HG03060 (cell line): ENCODE data around the gene OBSCN.

ENCODE experiments used
- ATAC-seq: cut with Tn5 transposase; IDR thresholded peaks from one replicate; pipeline ENCODE4 v1.9.1; 2021; ENCODE audit warnings: low read depth, moderate number of reproducible peaks; ENCODE audit not compliant: unreplicated experiment

Gene OBSCN

GRCh38 chr1:228284148-228284495 lies 76.3 kb downstream of the OBSCN start:
- ATAC-seq = no peak

GRCh38 chr1:228284521-228284920 lies 76.7 kb downstream of the OBSCN start:
- no peak for ATAC-seq

- ATAC-seq = no peak
Observed at GRCh38 chr1:228285661-228286504, 78.0 kb downstream of the OBSCN start.

- ATAC-seq = no peak
Observed at GRCh38 chr1:228286505-228287417, 78.9 kb downstream of the OBSCN start.

GRCh38 chr1:228287541-228288425 lies 79.9 kb downstream of the OBSCN start:
- no peak for ATAC-seq

GRCh38 chr1:228288536-228289238 lies 80.8 kb downstream of the OBSCN start:
- no peak for ATAC-seq

- ATAC-seq = no peak
Observed at GRCh38 chr1:228289239-228289849, 81.5 kb downstream of the OBSCN start.

- no peak for ATAC-seq
Observed at GRCh38 chr1:228289996-228290881, 82.4 kb downstream of the OBSCN start.

GRCh38 chr1:228291906-228292608 lies 84.2 kb downstream of the OBSCN start:
- no peak for ATAC-seq

- no peak for ATAC-seq
Observed at GRCh38 chr1:228292609-228292911, 84.7 kb downstream of the OBSCN start.

- no peak for ATAC-seq
Observed at GRCh38 chr1:228293393-228293792, 85.5 kb downstream of the OBSCN start.

GRCh38 chr1:228293816-228294500 lies 86.1 kb downstream of the OBSCN start:
- no peak for ATAC-seq

GRCh38 chr1:228294717-228295116 lies 86.9 kb downstream of the OBSCN start:
- ATAC-seq = no peak

GRCh38 chr1:228295201-228295600 lies 87.4 kb downstream of the OBSCN start:
- no peak for ATAC-seq

GRCh38 chr1:228295981-228296380 lies 88.1 kb downstream of the OBSCN start:
- ATAC-seq = no peak

GRCh38 chr1:228297242-228297641 lies 89.4 kb downstream of the OBSCN start:
- ATAC-seq = no peak

- ATAC-seq = no peak
Observed at GRCh38 chr1:228297822-228298221, 90.0 kb downstream of the OBSCN start.

- ATAC-seq = no peak
Observed at GRCh38 chr1:228298471-228298870, 90.6 kb downstream of the OBSCN start.
